DND-41 (cell line): Measurements from ENCODE around the gene DGKG.

ENCODE experiments used
- ATAC-seq: fragments of 200-7000 bp; cut with Tn5 transposase; 3 replicates; pipeline ENCODE4 v1.9.1; 2021; ENCODE audit warnings: low read depth; ENCODE audit not compliant: insufficient read depth
- DNase-seq: peaks from one replicate; pipeline ENCODE4 v3.0.0-alpha.2; 2020
- H2AFZ ChIP-seq: 2 replicates; pipeline ENCODE4 v1.6.0; 2012; ENCODE audit warnings: low read depth, low read length
- H3K27ac ChIP-seq: 2 replicates; pipeline ENCODE4 v1.5.1; 2012; ENCODE audit warnings: low read length, inconsistent platforms
- H3K27me3 ChIP-seq: fragments of 200-600 bp; sonication (generic); 2 replicates; pipeline ENCODE4 v1.6.0; 2012; ENCODE audit warnings: low read length, mild to moderate bottlenecking, inconsistent platforms; ENCODE audit not compliant: insufficient read depth, poor library complexity
- H3K36me3 ChIP-seq: 2 replicates; pipeline ENCODE4 v1.5.1; 2012; ENCODE audit warnings: low read length, inconsistent platforms; ENCODE audit not compliant: insufficient read depth
- H3K4me1 ChIP-seq: 2 replicates; pipeline ENCODE4 v1.5.1; 2012; ENCODE audit warnings: mild to moderate bottlenecking, low read length; ENCODE audit not compliant: insufficient read depth
- H3K4me2 ChIP-seq: 2 replicates; pipeline ENCODE4 v1.6.0; 2012; ENCODE audit warnings: mild to moderate bottlenecking, moderate library complexity, low read length, inconsistent platforms; ENCODE audit not compliant: insufficient read depth
- H3K4me3 ChIP-seq, 2 experiments: fragments of 200-600 bp in 1 of 2; shearing (Covaris generic) in 1 of 2; 2 replicates each; pipeline ENCODE4 v1.5.1; 2012 to 2016; ENCODE audit warnings: inconsistent platforms in 2 of 2, low read length in 2 of 2, mild to moderate bottlenecking in 2 of 2, low read depth in 1 of 2, moderate library complexity in 1 of 2
- H3K79me2 ChIP-seq: 2 replicates; pipeline ENCODE4 v1.6.0; 2012; ENCODE audit warnings: low read length, inconsistent platforms; ENCODE audit not compliant: insufficient read depth
- H3K9ac ChIP-seq: 2 replicates; pipeline ENCODE4 v1.6.0; 2012; ENCODE audit warnings: low read depth, mild to moderate bottlenecking, inconsistent platforms, low read length, moderate library complexity
- H3K9me3 ChIP-seq: 2 replicates; pipeline ENCODE4 v1.5.1; 2012; ENCODE audit warnings: low read length, moderate library complexity, mild to moderate bottlenecking, inconsistent platforms; ENCODE audit not compliant: insufficient read depth, severe bottlenecking
- H4K20me1 ChIP-seq: 2 replicates; pipeline ENCODE4 v1.6.0; 2012; ENCODE audit warnings: low read length; ENCODE audit not compliant: insufficient read depth
- CTCF ChIP-seq: IDR thresholded peaks from 2 replicates; pipeline ENCODE4 v1.5.1; 2012; ENCODE audit warnings: borderline replicate concordance, low read length, moderate library complexity, mild to moderate bottlenecking; ENCODE audit not compliant: poor library complexity, severe bottlenecking; ENCODE audit errors: extremely low read depth
- EZH2 ChIP-seq: IDR thresholded peaks from 3 replicates; pipeline ENCODE4 v1.6.1; 2012; ENCODE audit warnings: borderline replicate concordance, low read depth, mild to moderate bottlenecking, moderate library complexity, low read length, inconsistent platforms; ENCODE audit not compliant: severe bottlenecking

Gene DGKG

DNA sequence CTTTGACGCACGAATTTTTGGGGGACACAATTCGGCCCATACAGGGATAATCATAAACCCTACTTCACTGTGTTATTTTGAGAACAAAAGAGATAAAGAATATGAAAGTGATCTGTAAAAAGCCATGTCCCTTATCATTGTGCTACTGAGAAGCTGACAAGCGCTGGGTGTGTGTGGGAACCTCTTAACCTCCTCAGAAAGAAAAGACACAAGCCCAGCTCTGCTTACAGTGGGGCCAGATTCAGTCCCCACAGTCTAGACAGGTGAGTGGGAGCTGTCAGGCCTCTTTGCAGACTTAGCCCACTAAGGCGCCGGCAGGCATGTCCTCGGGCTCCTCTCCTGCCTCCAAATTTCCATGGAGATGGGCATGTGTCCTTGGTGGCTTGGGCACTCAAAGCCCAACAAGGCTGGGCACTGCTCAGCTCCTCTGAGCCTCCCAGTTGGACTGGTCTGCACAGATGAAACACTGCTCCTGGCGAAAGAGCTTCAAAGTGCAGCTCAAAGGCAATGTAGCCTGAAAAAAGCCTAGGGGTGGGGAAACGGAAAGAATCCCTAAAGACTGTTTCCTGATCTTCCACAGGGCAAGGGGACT lies 188.7 kb downstream of the DGKG start:
- H3K4me3 ChIP-seq: no peak overlapping the region
- no peak overlapping the region for H3K4me2 ChIP-seq
- ATAC-seq (no peak), DNase-seq (no peak)
- no peaks in the 10 kb centered on the region for H3K4me1 ChIP-seq
- H2AFZ ChIP-seq: no peak overlapping the region
- peaks cover 15% of the 10 kb centered on the region for H3K27me3 ChIP-seq
- H3K36me3 ChIP-seq: no peaks in the 10 kb centered on the region
- H3K27ac ChIP-seq: no peak overlapping the region
- H3K9me3 ChIP-seq: no peaks in the 10 kb centered on the region
- TF ChIP-seq EZH2 (no peak), CTCF (no peak)
- H4K20me1 ChIP-seq: no peaks in the 10 kb centered on the region
- H3K79me2 ChIP-seq: no peaks in the 10 kb centered on the region
- H3K9ac ChIP-seq: no peak overlapping the region

GRCh38 chr3:186172353-186172752 lies 189.7 kb downstream of the DGKG start:
- Histone ChIP-seq H3K27me3 (peaks cover 11% of the 10 kb centered on the region), H3K9me3 (no peaks in the 10 kb centered on the region), H3K27ac (no peak overlapping the region), H3K9ac (no peak overlapping the region), H4K20me1 (no peaks in the 10 kb centered on the region), H3K36me3 (no peaks in the 10 kb centered on the region), H3K4me3 (no peak overlapping the region), H3K79me2 (no peaks in the 10 kb centered on the region), H3K4me1 (no peaks in the 10 kb centered on the region), H2AFZ (no peak overlapping the region), H3K4me2 (no peak overlapping the region)
- DNase-seq: no peak
- no peak for TF ChIP-seq CTCF
- TF ChIP-seq EZH2: no peak
- no peak for ATAC-seq

- DNase-seq: no peak
- Histone ChIP-seq H2AFZ (no peak overlapping the region), H3K9ac (no peak overlapping the region), H3K36me3 (no peaks in the 10 kb centered on the region), H4K20me1 (no peaks in the 10 kb centered on the region), H3K9me3 (no peaks in the 10 kb centered on the region), H3K27ac (no peak overlapping the region), H3K27me3 (peaks cover 11% of the 10 kb centered on the region), H3K4me2 (no peak overlapping the region), H3K4me1 (no peaks in the 10 kb centered on the region), H3K4me3 (no peak overlapping the region), H3K79me2 (no peaks in the 10 kb centered on the region)
- ATAC-seq: no peak
- TF ChIP-seq CTCF (no peak), EZH2 (no peak)
Measured at GRCh38 chr3:186171521-186171920, 190.5 kb downstream of the DGKG start.

DNA sequence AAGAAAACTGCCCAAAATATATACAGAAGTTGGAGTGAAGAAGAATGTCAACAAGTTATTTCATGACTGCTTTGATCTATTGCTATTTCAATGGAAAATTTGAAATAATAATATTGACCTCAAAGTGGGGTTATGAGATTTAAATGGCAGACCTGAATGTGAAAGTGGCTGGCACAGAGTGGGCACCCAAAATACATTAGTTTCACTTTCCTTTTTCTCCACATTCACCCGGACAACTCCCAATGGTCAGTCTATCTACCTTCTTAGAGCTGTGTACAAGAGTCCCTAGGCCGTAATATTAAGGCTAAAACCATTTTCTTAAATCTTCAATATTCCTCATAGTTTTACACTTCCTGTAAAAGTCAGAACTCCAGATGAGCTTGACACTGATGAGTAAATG lies 191.5 kb downstream of the DGKG start:
- H3K4me3 ChIP-seq: no peak overlapping the region
- H3K27me3 ChIP-seq: peaks cover 12% of the 10 kb centered on the region
- no peak overlapping the region for H3K4me2 ChIP-seq
- H3K36me3 ChIP-seq: no peaks in the 10 kb centered on the region
- no peak overlapping the region for H2AFZ ChIP-seq
- DNase-seq (no peak), ATAC-seq (no peak)
- no peaks in the 10 kb centered on the region for H3K4me1 ChIP-seq
- no peak overlapping the region for H3K9ac ChIP-seq
- no peak for TF ChIP-seq EZH2
- no peak for TF ChIP-seq CTCF
- H3K27ac ChIP-seq: no peak overlapping the region
- H3K79me2 ChIP-seq: no peaks in the 10 kb centered on the region
- no peaks in the 10 kb centered on the region for H3K9me3 ChIP-seq
- no peaks in the 10 kb centered on the region for H4K20me1 ChIP-seq
